T-helper 1 cell (primary cell): ENCODE measurements around the gene AGMO.

Experiments
- DNase-seq, 5 donors: peaks; one replicate each; pipeline ENCODE4 v3.0.0-alpha.2; 2012 to 2020

The AGMO gene

GRCh38 chr7:15446722-15447121, 115.1 kb downstream of the AGMO start:
- no peak for DNase-seq

GRCh38 chr7:15446280-15446679, 115.5 kb downstream of the AGMO start:
- no peak for DNase-seq

GRCh38 chr7:15441915-15442314, 119.9 kb downstream of the AGMO start:
- DNase-seq = no peak

GRCh38 chr7:15440482-15440881, 121.3 kb downstream of the AGMO start:
- no peak for DNase-seq

- DNase-seq = no peak
Observed at GRCh38 chr7:15439853-15440252, 122.0 kb downstream of the AGMO start.

GRCh38 chr7:15433151-15433550, 128.7 kb downstream of the AGMO start:
- DNase-seq = no peak

GRCh38 chr7:15430911-15431310, 130.9 kb downstream of the AGMO start:
- DNase-seq = no peak

GRCh38 chr7:15430191-15430590, 131.6 kb downstream of the AGMO start:
- no peak for DNase-seq

GRCh38 chr7:15424468-15424867, 137.3 kb downstream of the AGMO start:
- no peak for DNase-seq

- DNase-seq = no peak
Observed at GRCh38 chr7:15419596-15419995, 142.2 kb downstream of the AGMO start.

GRCh38 chr7:15418264-15418663, 143.6 kb downstream of the AGMO start:
- no peak for DNase-seq

GRCh38 chr7:15417341-15417988, 144.3 kb downstream of the AGMO start:
- DNase-seq = no peak

- DNase-seq = no peak
Observed at GRCh38 chr7:15411019-15411418, 150.8 kb downstream of the AGMO start.

- DNase-seq = no peak
Observed at GRCh38 chr7:15407910-15408309, 153.9 kb downstream of the AGMO start.

GRCh38 chr7:15403751-15404150, 158.1 kb downstream of the AGMO start:
- DNase-seq = no peak

- DNase-seq = no peak
Observed at GRCh38 chr7:15403315-15403714, 158.5 kb downstream of the AGMO start.

- no peak for DNase-seq
Observed at GRCh38 chr7:15402436-15403136, 159.2 kb downstream of the AGMO start.

- no peak for DNase-seq
Observed at GRCh38 chr7:15400440-15400839, 161.4 kb downstream of the AGMO start.

GRCh38 chr7:15399441-15399840, 162.4 kb downstream of the AGMO start:
- DNase-seq = no peak

- no peak for DNase-seq
Observed at GRCh38 chr7:15397922-15398760, 163.7 kb downstream of the AGMO start.

- no peak for DNase-seq
Observed at GRCh38 chr7:15397159-15397550, 164.7 kb downstream of the AGMO start.

GRCh38 chr7:15396210-15397158, 165.3 kb downstream of the AGMO start:
- DNase-seq = no peak

GRCh38 chr7:15389073-15389472, 172.7 kb downstream of the AGMO start:
- no peak for DNase-seq
